ENCODE results near the gene TOR1AIP1. TPM values are rescaled to one million over a fixed set of nuclear protein-coding genes. Genes with fewer than 3 reads are reported as not detected.

Gene TOR1AIP1
- total RNA-seq, 3 donors from 2014 or later (not counting 1 experiment from before 2014, with no cell fraction given), result 55.6 to 63.9 (median 59.5) TPM

- H3K9me3 ChIP-seq (ENCODE audit: control insufficient read depth, insufficient read depth, low read length), result no peaks in the 10 kb centered on the region
- H3K4me3 ChIP-seq (ENCODE audit: low read length), result no peak overlapping the region
- peak; percentile 35 to 73 for DNase-seq
- no peaks in the 10 kb centered on the region for H3K4me1 ChIP-seq (ENCODE audit: control insufficient read depth, insufficient read depth, low read length)
- H3K4me1 Mint-ChIP-seq, result peaks cover 16 to 24% of the 10 kb centered on the region in 2 donors
- H3K36me3 ChIP-seq (ENCODE audit: control insufficient read depth, insufficient read depth, low read length), result peaks cover 29% of the 10 kb centered on the region
- H3K9me3 Mint-ChIP-seq, result no peaks in the 10 kb centered on the region
- peak; percentile 79 for TF ChIP-seq CTCF (IDR thresholded peaks at IDR 0.05)
- H3K36me3 Mint-ChIP-seq, result peaks cover 12% of the 10 kb centered on the region
- intact Hi-C loops (cut with micrococcal nuclease), result loop anchor here (1.0 to 10.0 kb wide), 3 partner anchors 157 to 615 kb away; no protein-coding TSS in a partner anchor
- 16% methylated on average over 1 of the region's 1 CpG for WGBS (ENCODE audit: insufficient coverage)
- H3K4me3 Mint-ChIP-seq, result no peak overlapping the region
- H3K27me3 ChIP-seq (ENCODE audit: control insufficient read depth, insufficient read depth, low read length), result no peaks in the 10 kb centered on the region
- H3K27ac Mint-ChIP-seq, result peak overlapping the region in 1 of 2 donors; percentile 52
- H3K27me3 Mint-ChIP-seq (ENCODE audit: low read depth in 2 of 2), result no peaks in the 10 kb centered on the region
- H3K27ac ChIP-seq (ENCODE audit: low read length), result no peak overlapping the region
- peak in 2 of 3 donors; percentile 77 to 89 for ATAC-seq
These were observed 14.4 kb upstream of the TOR1AIP1 start for GRCh38 chr1:179867493-179868330.

- H3K36me3 Mint-ChIP-seq, result peaks cover 7% of the 10 kb centered on the region
- no peak overlapping the region for H3K4me3 Mint-ChIP-seq
- intact Hi-C loops (cut with micrococcal nuclease), result no loop called here
These were observed 11.2 kb upstream of the TOR1AIP1 start for GRCh38 chr1:179870870-179871269.

GRCh38 chr1:179871940-179872339, 10.1 kb upstream of the TOR1AIP1 start:
- Mint-ChIP-seq H3K4me1 (peaks cover 45 to 47% of the 10 kb centered on the region in 2 donors), H3K27ac (peak overlapping the region in 1 of 2 donors; percentile 3), H3K27me3 (ENCODE audit: low read depth in 2 of 2) (no peaks in the 10 kb centered on the region), H3K36me3 (peaks cover 7% of the 10 kb centered on the region), H3K4me3 (no peak overlapping the region), H3K9me3 (no peaks in the 10 kb centered on the region)
- Histone ChIP-seq H3K4me3 (ENCODE audit: low read length) (no peak overlapping the region), H3K36me3 (ENCODE audit: control insufficient read depth, insufficient read depth, low read length) (peaks cover 11% of the 10 kb centered on the region), H3K27ac (ENCODE audit: low read length) (no peak overlapping the region), H3K4me1 (ENCODE audit: control insufficient read depth, insufficient read depth, low read length) (peaks cover 1% of the 10 kb centered on the region), H3K27me3 (ENCODE audit: control insufficient read depth, insufficient read depth, low read length) (no peaks in the 10 kb centered on the region), H3K9me3 (ENCODE audit: control insufficient read depth, insufficient read depth, low read length) (no peaks in the 10 kb centered on the region)
- no peak for TF ChIP-seq CTCF (IDR thresholded peaks at IDR 0.05)
- DNase-seq (no peak), ATAC-seq (no peak)
- intact Hi-C loops (cut with micrococcal nuclease), result no loop called here
- WGBS (ENCODE audit: insufficient coverage), result 68% methylated on average over 1 of the region's 1 CpG

More at GRCh38 chr1:179870870-179871269, 11.2 kb upstream of the TOR1AIP1 start:
- DNase-seq (no peak), ATAC-seq (no peak)
- Mint-ChIP-seq H3K4me1 (peaks cover 39 to 40% of the 10 kb centered on the region in 2 donors), H3K27me3 (ENCODE audit: low read depth in 2 of 2) (no peaks in the 10 kb centered on the region), H3K27ac (no peak overlapping the region), H3K9me3 (no peaks in the 10 kb centered on the region)
- no peak for TF ChIP-seq CTCF (IDR thresholded peaks at IDR 0.05)
- WGBS (ENCODE audit: insufficient coverage), result 100% methylated on average over 1 of the region's 1 CpG
- no peaks in the 10 kb centered on the region for H3K4me1 ChIP-seq (ENCODE audit: control insufficient read depth, insufficient read depth, low read length)
- no peak overlapping the region for H3K4me3 ChIP-seq (ENCODE audit: low read length)
- no peaks in the 10 kb centered on the region for H3K27me3 ChIP-seq (ENCODE audit: control insufficient read depth, insufficient read depth, low read length)
- H3K36me3 ChIP-seq (ENCODE audit: control insufficient read depth, insufficient read depth, low read length), result peaks cover 15% of the 10 kb centered on the region
- H3K27ac ChIP-seq (ENCODE audit: low read length), result no peak overlapping the region
- no peaks in the 10 kb centered on the region for H3K9me3 ChIP-seq (ENCODE audit: control insufficient read depth, insufficient read depth, low read length)
